ENCODE results near the gene ACADSB.

The ACADSB gene

GRCh38 chr10:123026302-123026701, 17.5 kb downstream of the ACADSB start:
- no peaks in the 10 kb centered on the region for H3K27me3 ChIP-seq
- no peaks in the 10 kb centered on the region for H3K36me3 ChIP-seq
- TF ChIP-seq CTCF (IDR thresholded peaks at IDR 0.05): no peak
- H3K4me1 ChIP-seq: no peaks in the 10 kb centered on the region
- no peak for DNase-seq
- H3K9me3 ChIP-seq: no peaks in the 10 kb centered on the region
- no peak overlapping the region for H3K4me3 ChIP-seq
- intact Hi-C loops (cut with DNase I; ENCODE audit: low total_unique reads): no loop called here
- H3K27ac ChIP-seq: no peak overlapping the region

GRCh38 chr10:123027861-123028260, 19.1 kb downstream of the ACADSB start:
- H3K4me1 ChIP-seq: no peaks in the 10 kb centered on the region
- intact Hi-C loops (cut with DNase I; ENCODE audit: low total_unique reads): no loop called here
- no peaks in the 10 kb centered on the region for H3K36me3 ChIP-seq
- H3K4me3 ChIP-seq: no peak overlapping the region
- no peaks in the 10 kb centered on the region for H3K9me3 ChIP-seq
- DNase-seq: no peak
- TF ChIP-seq CTCF (IDR thresholded peaks at IDR 0.05): no peak
- H3K27me3 ChIP-seq: no peaks in the 10 kb centered on the region
- H3K27ac ChIP-seq: no peak overlapping the region

- intact Hi-C loops (cut with DNase I; ENCODE audit: low total_unique reads): no loop called here
- no peaks in the 10 kb centered on the region for H3K9me3 ChIP-seq
- no peaks in the 10 kb centered on the region for H3K4me1 ChIP-seq
- peaks cover 8 to 16% (median 10%) of the 10 kb centered on the region in 3 donors for H3K36me3 ChIP-seq
- H3K27ac ChIP-seq: no peak overlapping the region
- H3K4me3 ChIP-seq: no peak overlapping the region
- no peaks in the 10 kb centered on the region for H3K27me3 ChIP-seq
- TF ChIP-seq CTCF (IDR thresholded peaks at IDR 0.05): no peak
- DNase-seq: no peak
These were observed 22.3 kb downstream of the ACADSB start for GRCh38 chr10:123031124-123031523.

- no peak for DNase-seq
- no peak for TF ChIP-seq CTCF (IDR thresholded peaks at IDR 0.05)
- H3K4me1 ChIP-seq: no peaks in the 10 kb centered on the region
- H3K27me3 ChIP-seq: no peaks in the 10 kb centered on the region
- no peaks in the 10 kb centered on the region for H3K9me3 ChIP-seq
- no peak overlapping the region for H3K27ac ChIP-seq
- H3K4me3 ChIP-seq: no peak overlapping the region
- peaks cover 19 to 36% (median 29%) of the 10 kb centered on the region in 3 donors for H3K36me3 ChIP-seq
- intact Hi-C loops (cut with DNase I; ENCODE audit: low total_unique reads): no loop called here
These were observed 25.5 kb downstream of the ACADSB start for GRCh38 chr10:123034332-123034731.

GRCh38 chr10:123035467-123036086, 26.8 kb downstream of the ACADSB start:
- H3K9me3 ChIP-seq: no peaks in the 10 kb centered on the region
- no peak for DNase-seq
- no peak overlapping the region for H3K4me3 ChIP-seq
- peaks cover 19 to 40% (median 29%) of the 10 kb centered on the region in 3 donors for H3K36me3 ChIP-seq
- no peaks in the 10 kb centered on the region for H3K4me1 ChIP-seq
- intact Hi-C loops (cut with DNase I; ENCODE audit: low total_unique reads): no loop called here
- no peaks in the 10 kb centered on the region for H3K27me3 ChIP-seq
- no peak overlapping the region for H3K27ac ChIP-seq
- TF ChIP-seq CTCF (IDR thresholded peaks at IDR 0.05): no peak

Measured in tibial artery (tissue), 4 donors.